ENCODE results near the gene PLA2G6.

- no peak for TF ChIP-seq POLR2A (IDR thresholded peaks at IDR 0.05)
- TF ChIP-seq, protein P1, sequence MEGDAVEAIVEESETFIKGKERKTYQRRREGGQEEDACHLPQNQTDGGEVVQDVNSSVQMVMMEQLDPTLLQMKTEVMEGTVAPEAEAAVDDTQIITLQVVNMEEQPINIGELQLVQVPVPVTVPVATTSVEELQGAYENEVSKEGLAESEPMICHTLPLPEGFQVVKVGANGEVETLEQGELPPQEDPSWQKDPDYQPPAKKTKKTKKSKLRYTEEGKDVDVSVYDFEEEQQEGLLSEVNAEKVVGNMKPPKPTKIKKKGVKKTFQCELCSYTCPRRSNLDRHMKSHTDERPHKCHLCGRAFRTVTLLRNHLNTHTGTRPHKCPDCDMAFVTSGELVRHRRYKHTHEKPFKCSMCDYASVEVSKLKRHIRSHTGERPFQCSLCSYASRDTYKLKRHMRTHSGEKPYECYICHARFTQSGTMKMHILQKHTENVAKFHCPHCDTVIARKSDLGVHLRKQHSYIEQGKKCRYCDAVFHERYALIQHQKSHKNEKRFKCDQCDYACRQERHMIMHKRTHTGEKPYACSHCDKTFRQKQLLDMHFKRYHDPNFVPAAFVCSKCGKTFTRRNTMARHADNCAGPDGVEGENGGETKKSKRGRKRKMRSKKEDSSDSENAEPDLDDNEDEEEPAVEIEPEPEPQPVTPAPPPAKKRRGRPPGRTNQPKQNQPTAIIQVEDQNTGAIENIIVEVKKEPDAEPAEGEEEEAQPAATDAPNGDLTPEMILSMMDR (IDR thresholded peaks at IDR 0.05) = no peak
Observed at GRCh38 chr22:38110863-38111852, 70.5 kb downstream of the PLA2G6 start.
